SK-N-MC (cell line): Measurements from ENCODE around the gene GULP1.

Experiments used
- EZH2 ChIP-seq: fragments of 200-600 bp; sonication (generic); IDR thresholded peaks from one replicate; pipeline ENCODE4 v1.6.1; 2017; ENCODE audit warnings: antibody characterized with exemption
- POLR2AphosphoS5 ChIP-seq: IDR thresholded peaks from 2 replicates; pipeline ENCODE4 v1.6.1; 2012; ENCODE audit warnings: mild to moderate bottlenecking, low read depth, low read length, borderline replicate concordance

DNA sequence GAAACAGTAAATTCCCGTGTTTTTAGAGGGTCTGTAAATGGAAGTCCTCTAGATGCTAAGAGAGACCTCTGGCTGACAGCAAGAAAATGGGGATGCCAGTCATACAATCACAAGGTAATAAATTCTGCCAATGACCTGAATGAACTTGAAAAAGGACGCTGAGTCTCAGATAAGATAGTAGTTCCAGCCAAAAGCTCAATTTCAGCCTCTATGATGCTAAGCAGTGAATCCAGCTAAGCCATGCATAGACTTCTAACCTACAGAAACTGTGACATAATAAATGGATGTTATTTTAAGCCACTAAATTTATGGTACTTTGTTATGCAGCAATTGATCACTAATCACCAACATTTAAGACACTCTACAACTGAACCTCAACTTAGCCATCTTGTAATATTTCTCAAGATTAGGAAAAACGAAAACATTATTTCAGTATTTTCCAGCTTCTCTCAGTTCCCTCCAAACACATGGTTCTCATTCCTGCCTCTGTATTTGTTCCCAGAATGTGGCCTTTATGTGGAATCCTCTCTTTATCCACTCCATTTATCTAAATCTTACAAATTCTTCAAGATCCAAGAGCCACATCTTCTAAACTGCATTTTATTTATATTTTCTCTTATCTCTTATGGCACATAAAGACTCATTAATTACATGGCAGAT, 331.1 kb downstream of the GULP1 start:
- TF ChIP-seq POLR2AphosphoS5 (no peak), EZH2 (no peak)
